ENCODE data around the gene KLF9.
A peak's percentile ranks its signal among the peaks of the same experiment; 100 is the strongest.

Gene KLF9

DNA sequence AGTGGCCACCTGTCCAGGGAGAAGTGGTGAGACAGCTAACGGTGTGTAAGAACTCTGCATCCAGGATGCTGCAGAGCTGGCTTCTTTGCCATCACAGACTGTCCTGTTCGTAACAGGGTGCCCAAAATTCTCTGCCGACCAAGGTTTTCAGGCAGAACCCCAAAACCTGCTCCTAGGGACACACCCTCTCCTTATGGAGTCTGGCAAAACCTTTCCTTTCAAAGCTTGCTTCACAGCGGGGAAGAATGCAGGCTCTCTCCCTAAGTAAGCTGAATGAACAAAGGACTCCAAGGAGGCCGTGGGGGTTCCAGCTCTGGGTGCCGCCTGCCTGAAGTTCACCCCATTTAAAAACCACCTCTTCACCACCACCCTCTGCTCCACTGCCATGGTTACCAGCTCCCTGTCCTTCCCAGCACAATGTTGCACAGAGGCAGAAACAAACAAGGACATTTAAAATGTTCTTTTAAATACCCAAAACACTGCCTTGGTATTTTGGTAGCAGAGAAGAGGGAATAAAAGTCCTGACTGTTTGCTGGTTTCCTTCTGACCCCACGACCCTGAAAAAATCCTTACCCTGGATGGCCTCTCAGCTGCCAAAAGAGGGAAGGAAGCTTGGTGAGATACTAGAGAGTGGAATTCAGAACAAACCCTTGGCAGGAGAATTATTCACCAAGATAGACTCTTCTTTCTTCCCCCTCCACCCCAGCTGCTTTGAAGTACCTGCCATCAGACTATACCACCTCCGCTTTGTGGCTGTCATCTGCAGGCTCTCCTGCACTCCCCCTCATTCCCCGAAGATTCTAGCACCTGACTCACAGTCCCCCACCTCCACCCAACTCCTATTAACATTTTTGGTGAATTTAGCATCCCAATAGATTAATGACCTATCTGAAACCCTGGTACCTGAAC is 7.1 kb upstream of the KLF9 start:
- DNase-seq = no peak

- DNase-seq = peak; percentile 81
These were observed 6.2 kb upstream of the KLF9 start for GRCh38 chr9:70420441-70421271.

GRCh38 chr9:70419556-70420440 is 5.3 kb upstream of the KLF9 start:
- DNase-seq = peak; percentile 98

GRCh38 chr9:70418822-70419555 is 4.5 kb upstream of the KLF9 start:
- peak; percentile 96 for DNase-seq

DNA sequence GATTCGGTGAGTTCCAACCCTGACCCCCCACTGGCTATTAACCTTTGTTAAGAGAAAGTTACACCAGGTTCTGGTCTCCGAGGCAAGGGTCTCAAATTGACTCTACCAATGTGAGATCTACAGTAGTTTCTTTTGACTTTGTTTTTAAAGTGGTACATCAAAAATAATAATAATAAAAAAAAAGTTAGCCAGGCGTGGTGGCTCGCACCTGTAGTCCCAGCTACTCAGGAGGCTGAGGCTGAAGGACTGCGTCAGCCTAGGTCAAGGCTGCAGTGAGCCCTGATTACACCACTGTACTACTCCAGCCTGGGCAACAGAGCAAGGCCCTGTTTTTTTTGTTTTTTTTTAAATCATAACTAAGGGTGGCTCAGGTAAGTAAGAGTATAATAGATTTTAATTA is 1.0 kb upstream of the KLF9 start:
- no peak for DNase-seq

DNA sequence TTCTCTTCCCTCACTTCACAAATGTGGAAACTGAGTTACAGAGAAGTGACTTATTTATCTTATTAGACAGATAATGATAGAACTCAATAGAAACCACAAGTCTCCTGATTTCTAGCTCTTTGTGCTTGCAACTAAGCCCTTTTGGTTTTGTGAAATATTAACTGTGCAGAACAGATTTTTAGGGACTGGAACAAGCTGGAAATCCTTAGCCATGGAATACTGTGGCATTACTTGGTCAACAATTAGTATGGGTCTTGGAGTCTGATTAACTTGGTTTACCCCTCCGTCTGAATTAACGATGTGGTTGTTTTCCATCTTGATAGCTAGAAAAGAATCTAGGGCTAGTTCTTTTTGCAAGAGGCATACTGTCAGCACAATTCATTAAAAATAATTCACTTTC is 584 bp upstream of the KLF9 start:
- no peak for DNase-seq

- peak; percentile 81 for DNase-seq
These were observed 1.0 kb downstream of the KLF9 start for GRCh38 chr9:70413464-70413798.

- DNase-seq = peak; percentile 76
These were observed 1.5 kb downstream of the KLF9 start for GRCh38 chr9:70412832-70413463.

DNA sequence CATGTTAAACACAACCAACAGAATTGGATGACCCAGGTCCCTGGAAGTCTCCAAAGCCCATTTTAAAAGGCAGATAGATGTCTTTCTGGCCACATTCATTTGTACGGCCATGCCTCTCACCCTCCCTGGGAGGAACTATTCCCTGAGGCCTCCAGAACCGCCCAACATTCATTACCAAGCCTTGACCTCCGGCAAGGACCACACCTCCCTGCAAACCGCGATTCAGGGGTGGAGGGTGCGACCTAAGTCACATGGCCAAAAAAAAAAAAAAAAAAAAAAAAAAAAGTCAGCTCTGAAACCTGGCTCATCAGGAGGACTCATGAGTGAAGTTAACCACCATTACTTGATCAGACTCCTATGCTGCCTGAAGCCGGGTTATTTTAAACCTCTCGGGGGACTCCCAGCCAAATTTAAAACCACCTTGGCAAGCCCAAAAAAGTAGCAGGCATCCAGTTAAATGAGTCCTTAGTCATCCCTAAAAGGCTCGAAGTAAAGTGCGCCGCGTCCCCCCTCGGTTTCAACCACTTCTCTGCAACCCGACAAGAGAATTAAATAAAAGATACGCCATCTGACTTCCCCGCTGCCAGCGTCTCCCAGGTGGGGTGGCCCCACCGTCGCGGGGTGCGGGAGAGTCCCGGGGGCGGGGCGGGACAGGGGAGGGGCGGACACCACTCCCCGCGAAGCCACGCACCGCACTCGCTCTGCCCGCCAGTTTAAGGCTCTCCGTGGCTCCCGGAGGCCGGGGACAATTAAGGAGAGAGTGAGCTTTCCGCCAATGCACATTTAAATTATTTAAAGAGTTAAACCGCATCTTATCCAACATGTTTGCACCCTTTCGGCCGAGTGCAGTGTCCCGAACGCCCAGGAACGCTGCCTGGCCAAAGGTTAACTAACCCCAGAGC is 2.3 kb downstream of the KLF9 start:
- DNase-seq = peak; percentile 52

DNA sequence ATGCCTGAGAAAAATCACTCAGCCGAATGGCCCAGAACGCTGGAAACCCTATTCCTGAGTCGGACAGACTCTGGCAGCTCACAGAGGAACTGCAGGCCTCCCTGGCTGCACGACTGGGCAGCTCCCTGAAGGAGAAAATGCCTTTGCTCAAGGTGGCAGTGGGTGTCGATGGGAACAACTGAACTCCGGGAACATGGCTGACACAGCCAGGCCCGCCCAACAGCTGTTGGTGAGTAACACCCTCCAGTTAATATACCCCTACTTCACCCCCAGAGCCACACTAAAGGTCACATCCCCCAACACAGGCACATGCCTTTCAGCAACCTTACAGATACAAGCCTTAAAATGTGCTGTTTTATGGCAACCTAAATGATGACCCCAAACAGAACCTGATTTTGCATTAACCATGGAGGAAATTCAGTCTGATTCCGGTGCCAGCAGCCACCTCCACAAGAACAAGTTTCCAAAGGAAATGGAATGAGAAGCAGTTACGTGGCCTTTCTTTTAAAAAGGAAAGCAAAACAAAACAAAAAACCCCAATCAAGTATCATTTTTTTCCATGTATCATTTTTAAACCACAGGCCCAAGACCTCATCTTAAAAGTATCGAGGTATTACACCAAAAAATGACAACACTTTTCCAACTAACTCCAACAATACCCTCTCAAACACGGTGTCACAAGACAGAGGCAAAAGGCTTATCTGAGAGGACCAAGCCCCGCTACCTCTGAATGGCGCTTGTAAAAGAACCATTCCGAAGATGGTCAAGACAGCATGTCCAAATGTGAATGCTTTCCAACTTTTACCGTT is 3.1 kb downstream of the KLF9 start:
- DNase-seq = no peak

- peak; percentile 46 for DNase-seq
These were observed 4.1 kb downstream of the KLF9 start for GRCh38 chr9:70410368-70410767.

- DNase-seq = no peak
These were observed 4.7 kb downstream of the KLF9 start for GRCh38 chr9:70409800-70410199.

- no peak for DNase-seq
These were observed 5.2 kb downstream of the KLF9 start for GRCh38 chr9:70409280-70409679.

DNA sequence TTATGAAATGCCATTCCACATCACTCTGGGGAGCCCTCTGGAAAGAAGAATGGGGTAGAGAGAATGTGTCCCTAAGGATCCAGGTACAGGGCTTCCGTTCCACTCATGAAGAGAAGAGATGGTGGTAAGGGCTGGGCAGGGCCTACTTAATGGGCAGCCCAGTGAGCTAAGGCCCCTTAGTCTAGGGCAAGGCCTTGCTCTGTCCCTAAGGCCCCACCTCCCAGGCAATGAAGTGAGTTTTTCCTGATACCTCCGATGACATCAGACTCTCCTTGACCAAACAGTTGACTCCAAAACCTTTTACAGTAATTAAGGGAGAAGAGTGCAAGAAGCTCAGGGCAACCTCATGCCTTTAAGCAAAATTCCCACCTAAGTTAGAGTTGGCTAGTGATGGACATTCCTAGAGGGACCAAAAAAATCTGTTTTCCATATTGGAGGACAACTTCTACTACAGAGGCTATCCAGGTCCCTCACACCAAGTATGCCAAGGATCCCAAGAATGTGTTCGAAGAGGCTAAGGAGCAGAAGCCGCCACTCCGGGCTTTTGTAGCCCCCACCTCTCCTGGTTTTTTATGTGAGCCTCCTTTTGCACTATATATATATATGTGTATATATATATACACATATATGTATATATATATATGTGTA is 5.9 kb downstream of the KLF9 start:
- no peak for DNase-seq

DNA sequence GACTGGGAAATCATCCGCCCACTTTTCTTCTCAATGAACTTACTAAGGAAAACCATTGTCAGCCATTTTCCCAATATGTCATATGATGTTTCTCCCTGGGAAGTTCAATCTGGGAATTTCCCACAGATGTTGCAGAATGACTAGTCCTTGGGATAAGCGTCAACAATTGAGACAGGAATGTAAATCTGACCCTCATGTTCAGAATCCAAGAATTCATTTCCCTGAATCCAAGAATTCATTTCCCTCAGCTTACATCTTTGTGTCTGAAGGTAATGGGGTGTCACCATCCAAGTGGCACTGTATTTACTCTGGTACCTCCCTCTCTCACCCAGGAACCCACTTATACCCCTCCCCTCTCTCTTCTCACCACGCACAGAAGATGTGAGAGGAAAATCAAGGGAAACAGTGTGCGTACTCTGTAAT is 7.4 kb downstream of the KLF9 start:
- DNase-seq = peak; percentile 96

- peak; percentile 39 for DNase-seq
These were observed 8.0 kb downstream of the KLF9 start for GRCh38 chr9:70406434-70406862.

- peak; percentile 54 for DNase-seq
These were observed 8.5 kb downstream of the KLF9 start for GRCh38 chr9:70405808-70406433.

DNA sequence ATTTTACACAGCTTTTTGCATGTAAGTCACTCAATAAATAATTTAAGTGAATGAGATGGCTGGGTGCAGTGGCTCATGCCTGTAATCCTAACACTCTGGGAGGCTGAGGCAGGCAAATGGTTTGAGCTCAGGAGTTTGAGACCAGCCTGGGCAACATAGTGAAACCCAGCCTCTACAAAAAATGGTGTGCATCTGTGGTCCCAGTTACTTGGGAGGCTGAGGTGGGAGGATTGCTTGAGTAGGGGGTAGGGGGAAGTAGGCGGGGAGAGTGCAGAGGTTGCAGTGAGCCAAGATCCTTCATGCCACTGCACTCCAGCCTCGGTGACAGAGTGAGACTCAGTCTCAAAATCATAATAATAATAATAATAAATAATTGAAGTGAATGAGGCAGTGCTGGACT is 10.2 kb downstream of the KLF9 start:
- no peak for DNase-seq
